NOMO-1 (cell line): Measurements from ENCODE around the gene SOCS1.

Experiments
- DNase-seq, 2 experiments: peaks; one replicate each; lab custom pipeline; 2025; ENCODE audit not compliant: unreplicated experiment in 2 of 2; lab: John Stamatoyannopoulos, UW

SOCS1 gene

DNA sequence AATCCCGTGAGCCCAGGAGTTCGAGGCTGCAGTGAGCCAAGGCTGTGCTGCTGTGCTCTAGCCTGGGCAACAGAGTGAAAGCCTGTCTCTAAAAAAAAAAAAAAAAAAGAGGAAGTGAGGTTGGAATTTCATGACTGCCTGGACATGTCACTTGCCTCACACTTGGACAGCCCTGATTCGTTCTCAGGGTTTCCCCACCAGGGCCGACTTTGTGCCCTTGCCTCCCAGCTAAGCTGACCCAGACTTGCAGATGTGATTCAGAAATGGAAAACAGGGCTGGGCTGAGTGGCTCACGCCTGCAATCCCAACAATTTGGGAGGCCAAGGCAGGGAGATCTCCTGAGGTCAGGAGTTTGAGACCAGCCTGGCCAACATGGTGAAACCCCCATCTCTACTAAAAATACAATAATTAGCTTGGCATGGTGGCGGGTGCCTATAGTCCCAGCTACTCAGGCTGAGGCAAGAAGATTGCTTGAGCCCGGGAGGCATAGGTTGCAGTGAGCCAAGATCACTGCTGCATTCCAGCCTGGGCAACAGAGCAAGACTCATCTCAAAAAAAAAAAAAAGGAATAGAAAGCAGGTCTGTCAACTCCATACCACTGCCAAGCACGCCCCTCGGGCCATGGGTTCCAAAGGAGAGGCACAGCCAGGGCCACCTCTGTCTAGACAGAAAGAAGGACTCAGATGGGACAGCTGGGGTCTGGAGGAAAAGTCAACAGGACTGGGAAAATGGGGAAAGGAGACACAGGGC is 46.9 kb downstream of the SOCS1 start:
- DNase-seq: peak; percentile 56 to 58

DNA sequence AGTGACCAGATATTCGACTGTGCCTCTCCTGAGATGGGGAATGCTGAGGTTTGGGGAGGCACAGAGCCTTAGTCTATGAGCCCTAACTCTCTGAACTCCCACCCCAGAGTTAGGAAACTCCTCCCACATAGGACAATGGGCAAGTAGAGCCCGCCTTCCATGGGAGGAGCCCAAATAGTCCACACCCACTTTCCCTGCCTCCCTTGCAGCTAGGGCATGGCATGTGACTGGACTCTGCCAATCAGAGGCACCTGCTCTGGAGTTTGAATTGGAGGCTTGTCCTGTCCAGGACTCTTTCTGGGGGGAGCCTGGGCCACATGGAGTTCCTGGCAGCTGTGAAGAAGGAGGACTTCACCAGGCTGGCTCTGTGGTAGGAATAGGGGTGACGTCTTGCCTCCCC is 48.4 kb downstream of the SOCS1 start:
- no peak for DNase-seq

DNA sequence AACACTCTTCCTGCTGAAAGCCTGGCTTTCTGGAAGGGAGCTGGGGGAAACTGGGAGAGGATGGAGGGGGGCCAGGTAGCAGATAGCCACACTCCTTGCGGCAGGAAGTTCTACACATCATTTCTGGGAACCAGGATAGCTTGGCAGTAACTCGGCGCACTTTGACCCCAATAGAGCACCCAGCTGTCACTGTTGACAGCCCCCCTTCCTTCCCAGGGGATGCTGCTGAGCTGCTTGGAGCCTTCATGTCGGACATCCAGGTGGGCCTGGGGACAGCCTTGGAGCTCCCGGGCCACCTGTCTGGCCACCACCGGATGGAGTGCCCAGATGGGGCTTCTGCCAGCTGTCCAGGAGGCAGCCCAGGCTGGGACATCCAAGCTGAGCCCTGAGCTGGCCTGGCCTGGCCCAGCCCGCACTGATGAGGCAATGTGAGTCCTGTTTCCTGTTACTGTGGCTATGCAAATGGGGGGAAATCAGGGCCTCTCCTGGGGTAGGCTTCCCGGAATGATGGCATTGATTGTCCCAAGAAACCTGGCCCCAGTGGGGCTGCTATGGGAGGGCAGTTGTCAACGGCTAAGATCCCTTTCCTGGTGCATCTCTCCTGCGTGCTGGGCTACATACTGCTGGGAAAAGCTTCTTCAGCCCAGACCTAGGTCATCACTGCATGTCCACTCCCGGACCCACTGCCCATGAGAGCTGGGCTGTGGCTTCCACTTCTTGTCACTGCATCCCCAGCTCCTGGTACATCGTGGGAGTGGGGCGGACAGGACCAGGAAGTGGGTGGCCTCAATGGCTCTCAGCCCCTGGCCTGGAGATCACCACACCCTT is 50.0 kb downstream of the SOCS1 start:
- peak; percentile 26 to 43 for DNase-seq

DNA sequence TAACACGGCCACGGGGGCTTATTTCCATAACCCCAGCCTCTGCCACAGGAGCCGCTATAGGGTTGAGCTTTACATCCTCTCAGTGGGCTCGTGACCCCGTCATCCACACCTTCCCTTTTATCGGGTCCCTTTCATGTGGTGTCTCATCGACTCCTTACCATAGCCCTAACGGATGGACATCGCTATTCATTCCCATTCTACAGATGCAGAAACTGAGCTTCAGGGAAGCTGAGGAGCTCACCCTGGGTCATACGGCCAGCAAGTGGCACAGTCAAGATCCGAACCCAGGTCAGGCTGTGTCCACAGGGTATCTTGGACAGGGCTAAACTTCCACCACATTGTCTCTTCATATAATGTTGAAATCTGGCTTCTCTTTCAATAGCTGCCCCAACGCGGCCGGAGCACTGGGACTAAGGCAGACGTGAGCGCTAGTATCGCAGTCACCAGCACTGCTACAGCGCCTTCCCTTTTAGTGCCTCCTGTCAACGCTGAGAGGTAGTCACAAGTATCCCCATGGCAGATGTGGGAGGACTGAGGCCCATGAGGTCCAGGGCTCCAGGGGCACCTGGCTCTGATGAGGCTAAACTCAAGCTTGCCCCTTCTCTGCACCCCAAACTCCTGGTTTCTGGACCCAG is 50.8 kb downstream of the SOCS1 start:
- DNase-seq: no peak

DNA sequence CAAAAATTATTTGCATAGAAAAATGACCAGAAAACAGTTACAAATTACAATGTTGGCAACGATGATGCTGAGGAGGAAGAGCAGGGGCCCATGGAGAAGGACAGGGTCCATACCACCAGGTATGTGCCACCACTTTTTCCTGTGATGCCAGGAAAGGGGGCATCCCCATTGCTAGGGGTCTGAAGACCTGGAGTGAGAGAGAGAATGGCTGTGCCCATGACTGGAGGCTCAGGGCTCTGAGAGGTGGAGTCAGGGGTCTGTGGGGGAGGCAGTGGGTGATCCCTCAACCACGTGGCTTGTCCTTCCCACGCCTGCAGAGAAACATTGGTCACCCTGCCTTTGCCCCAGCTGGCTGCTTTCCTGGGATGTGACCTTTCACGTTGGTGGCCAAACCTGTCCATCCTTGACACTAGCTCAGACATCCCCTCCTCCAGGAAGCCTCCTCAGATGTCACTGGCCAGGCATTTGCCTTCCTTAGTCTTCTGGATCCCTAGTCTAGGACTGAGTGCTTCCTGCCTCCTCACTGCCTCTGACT is 51.4 kb downstream of the SOCS1 start:
- no peak for DNase-seq
